Measurements from ENCODE around the gene DOCK3.

The DOCK3 gene

DNA sequence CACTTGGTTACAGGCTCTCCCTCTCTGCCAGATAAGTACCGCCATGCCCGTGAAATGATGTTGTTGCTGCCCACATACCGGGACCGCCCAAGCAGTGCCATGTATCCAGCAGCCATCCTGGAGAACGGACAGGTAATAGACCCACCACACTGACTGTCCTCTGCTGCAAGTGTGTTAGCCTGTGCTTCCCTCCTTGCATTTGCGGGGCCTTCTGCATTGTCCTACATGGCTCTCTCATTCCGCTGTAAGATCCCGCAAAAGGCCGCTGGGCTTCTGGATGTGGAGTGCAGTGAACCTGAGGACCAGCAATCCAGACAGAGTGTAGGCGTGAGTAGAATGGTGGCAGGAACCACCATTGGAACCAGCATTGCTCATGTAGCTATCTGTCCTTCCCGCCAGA lies 699.7 kb downstream of the DOCK3 start (continued):
- TF ChIP-seq, protein P1, sequence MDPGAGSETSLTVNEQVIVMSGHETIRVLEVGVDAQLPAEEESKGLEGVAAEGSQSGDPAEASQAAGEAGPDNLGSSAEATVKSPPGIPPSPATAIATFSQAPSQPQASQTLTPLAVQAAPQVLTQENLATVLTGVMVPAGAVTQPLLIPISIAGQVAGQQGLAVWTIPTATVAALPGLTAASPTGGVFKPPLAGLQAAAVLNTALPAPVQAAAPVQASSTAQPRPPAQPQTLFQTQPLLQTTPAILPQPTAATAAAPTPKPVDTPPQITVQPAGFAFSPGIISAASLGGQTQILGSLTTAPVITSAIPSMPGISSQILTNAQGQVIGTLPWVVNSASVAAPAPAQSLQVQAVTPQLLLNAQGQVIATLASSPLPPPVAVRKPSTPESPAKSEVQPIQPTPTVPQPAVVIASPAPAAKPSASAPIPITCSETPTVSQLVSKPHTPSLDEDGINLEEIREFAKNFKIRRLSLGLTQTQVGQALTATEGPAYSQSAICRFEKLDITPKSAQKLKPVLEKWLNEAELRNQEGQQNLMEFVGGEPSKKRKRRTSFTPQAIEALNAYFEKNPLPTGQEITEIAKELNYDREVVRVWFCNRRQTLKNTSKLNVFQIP (CRISPR knock-in tag; IDR thresholded peaks at IDR 0.05; ENCODE audit: borderline replicate concordance, low read depth), result no peak
- TF ChIP-seq GLIS3 (CRISPR knock-in tag; IDR thresholded peaks at IDR 0.05) (no peak), ESRRG (CRISPR knock-in tag; IDR thresholded peaks at IDR 0.05) (no peak)
- TF ChIP-seq, protein P2, sequence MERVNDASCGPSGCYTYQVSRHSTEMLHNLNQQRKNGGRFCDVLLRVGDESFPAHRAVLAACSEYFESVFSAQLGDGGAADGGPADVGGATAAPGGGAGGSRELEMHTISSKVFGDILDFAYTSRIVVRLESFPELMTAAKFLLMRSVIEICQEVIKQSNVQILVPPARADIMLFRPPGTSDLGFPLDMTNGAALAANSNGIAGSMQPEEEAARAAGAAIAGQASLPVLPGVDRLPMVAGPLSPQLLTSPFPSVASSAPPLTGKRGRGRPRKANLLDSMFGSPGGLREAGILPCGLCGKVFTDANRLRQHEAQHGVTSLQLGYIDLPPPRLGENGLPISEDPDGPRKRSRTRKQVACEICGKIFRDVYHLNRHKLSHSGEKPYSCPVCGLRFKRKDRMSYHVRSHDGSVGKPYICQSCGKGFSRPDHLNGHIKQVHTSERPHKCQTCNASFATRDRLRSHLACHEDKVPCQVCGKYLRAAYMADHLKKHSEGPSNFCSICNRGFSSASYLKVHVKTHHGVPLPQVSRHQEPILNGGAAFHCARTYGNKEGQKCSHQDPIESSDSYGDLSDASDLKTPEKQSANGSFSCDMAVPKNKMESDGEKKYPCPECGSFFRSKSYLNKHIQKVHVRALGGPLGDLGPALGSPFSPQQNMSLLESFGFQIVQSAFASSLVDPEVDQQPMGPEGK (CRISPR knock-in tag; IDR thresholded peaks at IDR 0.05; ENCODE audit: borderline replicate concordance), result no peak

DNA sequence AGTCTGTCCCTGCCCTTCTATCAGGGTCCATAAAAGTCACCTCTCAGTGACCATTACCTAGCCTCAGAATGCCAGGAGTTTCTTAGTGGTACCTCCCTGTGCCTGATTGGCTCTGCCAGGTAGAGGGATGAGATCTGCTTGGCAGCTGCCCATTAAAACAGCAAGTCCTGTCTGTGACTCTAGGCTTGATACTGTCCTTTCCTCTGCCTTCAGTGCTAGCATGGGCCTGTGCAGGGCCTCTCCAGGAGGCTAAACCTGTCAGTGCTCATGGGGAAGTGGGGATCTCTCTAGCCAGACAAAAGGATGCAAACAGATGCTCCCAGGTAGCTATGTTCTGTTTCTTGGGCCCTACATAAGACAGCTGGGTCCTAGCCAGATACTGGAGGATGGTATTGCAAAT lies 700.4 kb downstream of the DOCK3 start:
- TF ChIP-seq ZNF70 (CRISPR knock-in tag; IDR thresholded peaks at IDR 0.05), result no peak
- no peak for TF ChIP-seq ZFP3 (CRISPR knock-in tag; IDR thresholded peaks at IDR 0.05)
- TF ChIP-seq, protein P3, sequence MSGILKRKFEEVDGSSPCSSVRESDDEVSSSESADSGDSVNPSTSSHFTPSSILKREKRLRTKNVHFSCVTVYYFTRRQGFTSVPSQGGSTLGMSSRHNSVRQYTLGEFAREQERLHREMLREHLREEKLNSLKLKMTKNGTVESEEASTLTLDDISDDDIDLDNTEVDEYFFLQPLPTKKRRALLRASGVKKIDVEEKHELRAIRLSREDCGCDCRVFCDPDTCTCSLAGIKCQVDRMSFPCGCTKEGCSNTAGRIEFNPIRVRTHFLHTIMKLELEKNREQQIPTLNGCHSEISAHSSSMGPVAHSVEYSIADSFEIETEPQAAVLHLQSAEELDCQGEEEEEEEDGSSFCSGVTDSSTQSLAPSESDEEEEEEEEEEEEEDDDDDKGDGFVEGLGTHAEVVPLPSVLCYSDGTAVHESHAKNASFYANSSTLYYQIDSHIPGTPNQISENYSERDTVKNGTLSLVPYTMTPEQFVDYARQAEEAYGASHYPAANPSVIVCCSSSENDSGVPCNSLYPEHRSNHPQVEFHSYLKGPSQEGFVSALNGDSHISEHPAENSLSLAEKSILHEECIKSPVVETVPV (CRISPR knock-in tag; IDR thresholded peaks at IDR 0.05), result no peak
- no peak for TF ChIP-seq CSDC2 (CRISPR knock-in tag; IDR thresholded peaks at IDR 0.05)
- TF ChIP-seq, protein P1 (CRISPR knock-in tag; IDR thresholded peaks at IDR 0.05; ENCODE audit: borderline replicate concordance, low read depth), result no peak
- no peak for TF ChIP-seq TOX (CRISPR knock-in tag; IDR thresholded peaks at IDR 0.05; ENCODE audit: borderline replicate concordance)
- no peak for TF ChIP-seq ARNTL (CRISPR knock-in tag; IDR thresholded peaks at IDR 0.05; ENCODE audit: borderline replicate concordance, low read depth)
- TF ChIP-seq ZFP30 (CRISPR knock-in tag; IDR thresholded peaks at IDR 0.05), result no peak
- no peak for TF ChIP-seq RARB (CRISPR knock-in tag; IDR thresholded peaks at IDR 0.05)
- ATAC-seq, result no peak

DNA sequence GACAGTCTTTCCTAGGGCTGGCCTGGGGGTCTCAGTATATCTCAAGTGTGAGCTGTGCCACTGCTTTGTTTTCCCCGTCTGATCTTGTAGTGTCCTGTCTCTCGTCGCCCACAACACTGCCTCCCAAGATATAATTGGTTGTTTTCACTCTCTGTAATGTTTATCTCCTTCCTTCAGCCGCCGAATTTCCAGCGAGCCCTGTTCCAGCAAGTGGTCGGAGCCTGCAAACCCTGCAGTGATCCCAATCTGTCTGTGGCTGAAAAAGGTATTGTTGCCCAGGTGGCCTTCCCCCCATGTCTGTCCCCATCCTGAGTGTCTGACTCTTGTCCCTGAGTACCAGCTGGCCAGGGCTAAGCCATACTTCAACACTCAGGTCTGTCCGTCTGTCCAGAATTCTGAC lies 700.8 kb downstream of the DOCK3 start:
- no peak for ATAC-seq
- TF ChIP-seq ZFP30 (CRISPR knock-in tag; IDR thresholded peaks at IDR 0.05) (no peak), ESRRG (CRISPR knock-in tag; IDR thresholded peaks at IDR 0.05) (no peak), PPARA (CRISPR knock-in tag; IDR thresholded peaks at IDR 0.05; ENCODE audit: borderline replicate concordance) (no peak), ZC3H10 (CRISPR knock-in tag; IDR thresholded peaks at IDR 0.05) (no peak), TCF4 (CRISPR knock-in tag; IDR thresholded peaks at IDR 0.05; ENCODE audit: borderline replicate concordance) (no peak), ZFP3 (CRISPR knock-in tag; IDR thresholded peaks at IDR 0.05) (no peak)

DNA sequence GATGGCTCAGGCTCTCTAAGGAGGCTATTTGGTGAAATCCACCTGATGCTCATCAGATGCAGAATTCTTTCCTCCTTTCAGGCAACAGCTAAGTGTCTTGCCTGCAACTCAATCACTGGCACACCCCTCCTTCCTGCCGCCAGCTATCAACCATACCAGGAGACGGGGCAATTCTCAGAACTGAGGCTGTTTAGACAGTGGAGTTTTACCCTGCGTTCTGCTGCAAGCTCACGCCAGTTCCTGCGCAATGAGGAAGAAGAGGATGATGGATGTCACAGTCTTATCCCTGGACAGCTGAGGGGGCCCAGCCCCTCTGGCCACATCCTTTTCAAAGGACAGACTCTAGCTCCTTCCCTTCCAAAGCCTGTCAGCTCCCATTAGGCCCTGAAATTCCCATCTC lies 703.3 kb downstream of the DOCK3 start:
- ATAC-seq, result no peak
- TF ChIP-seq, protein P1 (CRISPR knock-in tag; IDR thresholded peaks at IDR 0.05; ENCODE audit: borderline replicate concordance, low read depth), result no peak
- TF ChIP-seq, protein P3 (CRISPR knock-in tag; IDR thresholded peaks at IDR 0.05), result no peak
- TF ChIP-seq ZNF565 (CRISPR knock-in tag; conservative IDR thresholded peaks at IDR 0.05; ENCODE audit: low read depth) (no peak), SNAI2 (CRISPR knock-in tag; IDR thresholded peaks at IDR 0.05) (no peak), PPARA (CRISPR knock-in tag; IDR thresholded peaks at IDR 0.05; ENCODE audit: borderline replicate concordance) (no peak), ZC3H10 (CRISPR knock-in tag; IDR thresholded peaks at IDR 0.05) (no peak), ESRRG (CRISPR knock-in tag; IDR thresholded peaks at IDR 0.05) (no peak), ZFP30 (CRISPR knock-in tag; IDR thresholded peaks at IDR 0.05) (no peak)
- TF ChIP-seq, protein P2 (CRISPR knock-in tag; IDR thresholded peaks at IDR 0.05; ENCODE audit: borderline replicate concordance), result no peak
